HG03064 (cell line): ENCODE measurements around the gene DNAJC11.
"Not testable (repeated sequence)": the region's sequence is repeated elsewhere in the genome, so short reads cannot be mapped to it uniquely, and the experiment has no call there.

ENCODE experiments used
- ATAC-seq: cut with Tn5 transposase; IDR thresholded peaks from one replicate; pipeline ENCODE4 v1.9.1; 2021; ENCODE audit warnings: low read depth; ENCODE audit not compliant: unreplicated experiment

Gene DNAJC11

DNA sequence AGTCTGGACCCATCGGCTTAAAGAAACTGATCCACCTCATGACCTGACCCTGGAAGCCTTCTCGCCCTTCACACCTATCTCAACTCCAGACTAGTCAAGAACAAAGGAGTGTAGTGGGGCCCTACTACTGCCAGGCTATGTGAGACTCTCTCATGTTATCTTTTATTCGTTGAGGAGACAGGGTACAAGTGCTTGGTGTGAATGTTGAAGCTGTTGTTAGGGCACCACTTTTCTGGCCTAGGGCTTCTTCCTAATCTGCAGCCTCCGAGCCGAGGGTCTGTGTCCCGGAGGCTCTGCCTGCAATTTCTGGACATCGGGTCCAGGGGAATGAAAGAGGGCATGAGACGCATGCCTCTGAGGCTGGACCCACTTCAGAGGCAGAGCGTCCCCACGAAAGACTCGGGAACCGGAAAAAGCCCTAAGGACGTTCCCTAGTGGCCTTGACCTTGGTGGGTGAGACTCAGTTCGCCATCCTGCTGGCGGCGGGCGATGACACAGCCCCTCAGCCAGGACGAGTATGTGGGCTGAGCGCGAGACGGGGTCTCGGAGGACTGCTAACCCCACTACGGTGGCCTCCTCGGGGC lies 671 bp downstream of the DNAJC11 start:
- no peak for ATAC-seq

- not testable (repeated sequence) for ATAC-seq
These were observed 1.7 kb downstream of the DNAJC11 start for GRCh38 chr1:6699915-6700314.

DNA sequence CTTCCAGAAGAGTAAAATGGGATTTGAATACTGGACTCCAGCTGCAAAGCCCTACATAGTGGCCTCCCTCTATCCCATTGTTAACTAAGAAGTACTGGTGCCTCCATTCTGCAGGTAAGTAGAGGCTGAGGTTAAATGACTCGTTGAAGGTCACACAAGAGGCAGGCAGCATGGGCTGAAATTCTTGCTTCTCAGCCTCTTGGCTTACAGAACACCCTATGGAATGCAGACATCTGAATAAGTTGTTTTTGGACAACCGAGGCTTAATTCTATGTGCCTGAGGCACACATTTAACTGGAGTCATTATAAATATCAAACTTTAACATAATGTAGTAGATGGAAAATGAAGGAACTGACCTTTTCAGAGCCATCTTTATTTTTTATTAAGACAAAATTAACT lies 5.7 kb downstream of the DNAJC11 start:
- no peak for ATAC-seq

- ATAC-seq = no peak
These were observed 7.4 kb downstream of the DNAJC11 start for GRCh38 chr1:6694121-6694713.

- ATAC-seq = no peak
These were observed 8.7 kb downstream of the DNAJC11 start for GRCh38 chr1:6692956-6693355.

DNA sequence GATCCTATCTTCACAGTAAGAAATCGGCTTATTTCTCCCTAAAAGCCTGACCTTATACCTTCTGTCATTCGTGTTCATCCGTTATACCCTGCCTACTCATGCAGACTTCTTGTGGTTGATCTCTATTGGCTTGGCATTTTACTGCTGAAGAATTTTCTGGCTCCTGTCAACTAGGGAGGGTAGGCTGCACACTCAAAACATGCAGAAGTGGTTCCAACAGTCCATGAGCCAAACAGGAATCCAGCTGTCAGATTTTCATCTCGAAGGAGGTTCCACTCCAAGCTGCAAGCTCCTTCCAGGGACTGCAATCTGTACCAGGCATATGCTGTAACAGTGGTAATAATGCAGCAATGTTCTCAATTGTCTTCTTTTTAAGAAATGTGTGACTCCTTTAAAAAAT lies 10.1 kb downstream of the DNAJC11 start:
- no peak for ATAC-seq

DNA sequence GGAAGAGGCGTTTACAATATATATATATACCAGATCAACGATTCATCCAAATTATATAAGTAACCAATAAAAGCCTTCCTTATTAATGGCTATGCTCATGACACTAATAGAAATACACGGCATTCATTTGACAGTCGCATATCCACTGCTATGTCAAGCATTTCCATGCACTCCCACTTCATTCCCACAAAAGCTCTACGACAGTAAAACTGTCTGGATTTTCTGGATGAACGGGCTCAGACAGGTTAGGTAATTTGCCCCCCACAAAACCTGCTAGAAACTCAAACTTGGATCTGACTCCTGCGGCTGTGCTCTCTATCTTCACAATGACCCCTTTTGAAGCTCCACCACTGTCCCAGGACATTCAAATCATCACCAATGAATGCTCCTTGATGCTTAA lies 11.4 kb downstream of the DNAJC11 start:
- no peak for ATAC-seq

DNA sequence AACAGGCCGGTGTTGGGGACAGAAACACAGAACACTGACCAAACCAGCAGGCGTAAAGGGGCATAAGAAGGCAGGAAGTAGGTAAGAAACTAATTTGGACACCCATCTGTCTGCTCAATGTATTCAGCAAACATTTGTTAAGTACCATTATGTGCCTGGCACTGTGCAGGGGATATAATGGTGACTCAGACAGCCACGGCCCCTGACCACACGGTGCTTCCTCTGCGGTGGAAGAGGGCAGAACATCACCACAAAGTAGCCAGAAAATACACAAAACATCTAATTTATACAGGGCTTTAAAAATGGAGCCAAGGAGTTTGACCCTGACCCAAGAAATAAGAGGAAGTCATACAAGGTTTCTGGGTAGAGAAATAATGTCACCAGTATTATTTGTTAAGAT lies 12.9 kb downstream of the DNAJC11 start:
- no peak for ATAC-seq

DNA sequence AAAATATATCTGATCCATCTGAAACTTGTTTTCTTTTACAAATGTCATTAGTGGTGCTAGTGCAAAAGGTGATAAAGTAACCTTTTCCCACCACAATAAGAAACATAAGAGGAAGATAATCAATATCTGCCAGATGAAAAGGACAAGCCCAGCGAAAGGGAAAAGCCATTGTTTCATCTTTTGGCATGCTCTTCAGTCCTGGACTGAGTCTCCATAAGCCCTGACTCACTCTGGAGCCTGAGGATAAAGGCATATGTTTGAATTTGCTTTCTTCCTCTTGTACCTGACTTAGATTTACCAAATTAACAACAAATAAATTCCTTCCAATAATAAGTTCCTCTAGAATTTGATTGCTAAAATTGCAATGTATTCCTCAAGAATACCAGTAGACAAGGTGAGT lies 13.6 kb downstream of the DNAJC11 start:
- no peak for ATAC-seq

DNA sequence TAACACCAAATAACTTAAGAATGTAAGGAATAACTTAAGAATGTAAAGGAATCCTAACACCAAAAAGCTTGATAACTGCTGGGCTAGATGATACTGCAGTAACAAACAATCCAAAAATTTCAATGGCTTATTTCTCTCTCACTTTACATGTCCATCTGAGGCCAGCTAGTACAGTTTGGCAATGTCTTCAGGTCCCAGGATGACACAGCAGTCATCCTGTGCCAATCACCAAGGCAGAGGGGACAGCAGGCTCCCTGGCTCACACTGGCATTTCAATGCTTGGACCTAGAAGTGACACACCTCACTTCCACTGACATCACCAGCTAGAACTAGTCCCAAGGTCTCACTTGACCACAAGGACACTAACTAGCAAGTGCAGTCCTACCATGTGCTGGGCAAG lies 15.3 kb downstream of the DNAJC11 start:
- no peak for ATAC-seq

- no peak for ATAC-seq
These were observed 16.2 kb downstream of the DNAJC11 start for GRCh38 chr1:6685381-6685780.

DNA sequence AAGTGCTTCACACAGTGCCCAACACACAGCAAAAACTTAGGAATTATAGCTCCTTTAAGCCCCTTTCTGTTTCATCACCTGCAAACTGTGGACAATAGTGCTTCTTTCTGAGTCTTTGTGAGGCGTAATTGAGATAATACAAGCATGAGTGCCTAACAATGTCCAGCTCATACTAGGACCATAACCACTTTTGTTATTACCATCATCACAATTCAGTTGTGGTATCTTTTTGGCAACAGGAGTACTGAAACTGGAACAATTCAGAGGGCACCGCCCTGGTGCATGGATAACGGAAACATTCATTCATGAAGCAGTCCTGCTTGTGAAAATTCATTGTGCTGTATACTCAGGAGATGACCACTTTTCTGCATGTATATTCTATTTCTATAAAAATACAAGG lies 18.2 kb downstream of the DNAJC11 start:
- no peak for ATAC-seq

DNA sequence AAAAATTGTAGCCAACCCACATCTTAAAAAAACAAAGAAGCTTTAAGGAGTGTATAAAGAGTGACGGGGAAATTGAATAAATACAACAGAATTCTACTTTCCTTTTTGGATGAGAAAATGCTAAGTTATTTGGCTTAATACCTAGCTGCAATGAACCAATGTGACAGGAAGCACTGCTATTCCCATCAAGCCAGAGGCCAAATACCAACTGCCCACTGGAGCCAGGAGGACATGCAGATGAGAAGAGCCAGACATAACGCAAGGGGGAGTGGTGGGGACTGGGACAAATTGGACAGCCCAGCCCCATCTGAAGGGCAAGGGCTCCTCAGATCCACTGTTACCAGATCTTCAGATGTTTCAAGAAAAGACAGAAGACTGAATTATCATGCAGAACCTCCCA lies 25.7 kb downstream of the DNAJC11 start:
- ATAC-seq = no peak

DNA sequence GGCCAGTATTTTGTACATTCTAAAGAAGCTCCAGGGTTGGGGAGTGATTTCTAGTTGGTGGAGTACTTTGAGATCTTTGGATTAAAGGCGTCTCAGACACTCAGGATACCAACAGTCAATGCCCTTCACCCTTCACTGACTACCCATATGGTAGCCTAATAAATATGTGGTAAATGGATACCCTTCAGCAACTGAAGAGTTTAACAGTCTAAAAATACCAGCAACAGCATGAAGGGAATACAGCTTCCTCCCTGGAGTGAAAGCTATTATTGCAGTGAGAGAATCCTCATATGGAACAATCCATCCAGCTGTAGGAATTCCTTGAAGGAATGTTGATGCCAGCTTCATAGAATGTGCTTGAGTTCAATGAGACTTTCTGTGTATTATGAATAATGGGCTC lies 26.8 kb downstream of the DNAJC11 start:
- no peak for ATAC-seq

GRCh38 chr1:6673816-6674398 lies 27.7 kb downstream of the DNAJC11 start:
- ATAC-seq = no peak

- ATAC-seq = no peak
These were observed 29.1 kb downstream of the DNAJC11 start for GRCh38 chr1:6672558-6672957.

GRCh38 chr1:6668503-6668902 lies 33.1 kb downstream of the DNAJC11 start:
- no peak for ATAC-seq

DNA sequence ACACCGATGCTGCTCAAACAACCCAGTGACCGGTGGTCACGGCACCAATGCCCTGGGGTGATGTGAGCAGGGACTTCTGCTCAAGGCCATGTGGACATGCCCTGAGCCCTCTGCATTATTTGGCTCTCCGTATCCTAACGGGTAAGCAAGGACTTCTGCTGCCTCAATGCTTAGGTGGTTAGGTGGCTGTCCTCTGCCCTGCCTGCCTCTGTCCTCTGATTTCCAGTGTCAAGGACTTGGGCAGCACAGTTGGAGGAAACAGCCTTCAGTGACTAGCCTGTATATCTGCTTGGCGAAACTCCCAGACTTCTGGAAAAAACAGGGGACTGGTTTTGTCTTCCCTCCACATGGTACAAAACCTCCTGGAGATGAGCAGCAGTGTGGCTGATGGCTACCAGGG lies 34.5 kb downstream of the DNAJC11 start:
- no peak for ATAC-seq

DNA sequence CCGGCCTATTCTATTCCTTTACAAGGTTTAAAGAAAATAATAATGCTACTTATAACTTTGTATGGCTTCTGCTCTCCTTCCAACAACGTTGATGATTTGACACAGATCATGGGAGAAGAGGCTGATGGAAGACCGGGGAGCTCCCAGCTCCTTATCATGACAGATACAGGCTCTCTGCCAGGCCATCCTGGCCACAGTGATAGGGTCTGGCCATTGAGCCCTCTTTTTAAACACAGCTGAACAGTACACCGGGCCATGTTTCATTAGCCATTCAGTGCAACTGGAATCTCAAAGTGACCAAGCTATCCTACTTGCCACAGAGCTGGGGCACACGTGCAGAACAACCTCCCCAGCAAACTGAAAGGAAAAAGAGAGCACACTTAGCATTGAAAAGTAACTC lies 34.9 kb downstream of the DNAJC11 start:
- ATAC-seq = no peak

DNA sequence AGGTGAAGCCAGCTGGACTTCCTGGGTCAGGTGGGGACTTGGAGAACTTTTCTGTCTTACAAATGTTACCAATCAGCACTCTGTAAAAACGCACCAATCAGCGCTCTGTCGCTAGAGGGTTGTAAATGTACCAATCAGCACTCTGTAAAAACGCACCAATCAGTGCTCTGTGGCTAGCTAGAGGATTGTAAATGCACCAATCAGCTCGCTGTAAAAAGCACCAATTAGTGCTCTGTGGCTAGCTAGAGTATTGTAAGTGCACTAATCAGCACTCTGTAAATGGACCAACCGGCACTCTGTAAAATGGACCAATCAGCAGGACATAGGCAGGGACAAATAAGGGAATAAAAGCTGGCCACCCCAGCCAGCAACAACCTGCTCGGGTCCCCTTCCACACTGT lies 39.1 kb downstream of the DNAJC11 start:
- ATAC-seq = not testable (repeated sequence)

GRCh38 chr1:6660415-6661049 lies 41.1 kb downstream of the DNAJC11 start:
- ATAC-seq = no peak
